ENCODE measurements around the gene TEX54. TPM values are rescaled to one million over a fixed set of nuclear protein-coding genes. Genes with fewer than 3 reads are reported as not detected.
"Not testable (repeated sequence)": the region's sequence is repeated elsewhere in the genome, so short reads cannot be mapped to it uniquely, and the experiment has no call there.

Gene TEX54
- total RNA-seq, 4 donors from 2014 or later: not detected

DNA sequence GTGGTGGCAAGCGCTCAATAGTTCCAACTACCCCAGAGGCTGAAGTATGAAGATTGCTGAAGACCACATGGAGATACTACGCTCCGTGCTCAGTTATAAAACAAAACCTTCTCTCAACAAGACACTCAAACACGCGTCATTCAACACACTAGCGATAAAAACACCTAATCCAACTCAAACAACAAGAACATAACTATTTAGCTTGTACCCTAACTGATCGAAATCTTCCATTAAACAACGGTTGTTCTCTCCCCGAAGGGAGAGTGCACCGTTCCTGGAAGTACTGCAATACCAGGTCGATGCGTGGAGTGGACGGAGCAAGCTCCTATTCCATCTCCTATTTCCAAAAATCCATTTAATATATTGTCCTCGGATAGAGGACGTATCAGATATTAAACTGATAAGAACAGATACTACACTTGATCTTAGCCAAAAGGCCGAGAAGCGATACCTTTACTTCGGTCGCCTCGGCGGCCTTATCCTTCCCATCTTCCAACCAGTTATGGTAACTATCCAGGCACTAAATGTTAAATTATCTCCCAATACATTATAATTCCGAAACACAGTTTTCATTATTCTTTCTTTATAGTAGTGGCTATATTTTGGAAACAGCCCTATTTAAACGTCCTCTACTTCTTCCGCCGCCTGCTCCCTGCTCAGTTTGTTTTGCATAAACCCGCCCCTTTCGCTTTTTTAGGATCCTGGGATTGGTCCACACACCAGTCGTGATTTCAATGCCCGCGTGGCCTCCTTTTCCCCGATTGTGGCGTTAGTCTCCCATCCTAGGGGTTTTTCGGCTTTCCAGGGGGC lies 8.9 kb upstream of the TEX54 start:
- Histone ChIP-seq H3K27me3 (no peaks in the 10 kb centered on the region), H3K4me1 (peaks cover 0 to 16% (median 6%) of the 10 kb centered on the region in 4 donors), H3K9me3 (no peaks in the 10 kb centered on the region), H3K4me3 (peak overlapping the region; percentile 74 to 94 (median 84)), H3K36me3 (no peaks in the 10 kb centered on the region), H3K27ac (peak overlapping the region; percentile 97 to 99 (median 98))
- TF ChIP-seq CTCF (IDR thresholded peaks at IDR 0.05): no peak
- TF ChIP-seq POLR2A (IDR thresholded peaks at IDR 0.05): peak; percentile 99 to 100
- peak; percentile 79 to 94 (median 82) for DNase-seq

GRCh38 chr11:62840721-62841360 lies 8.2 kb upstream of the TEX54 start:
- not testable (repeated sequence) for H3K36me3 ChIP-seq, H3K9me3 ChIP-seq, H3K27me3 ChIP-seq
- peak; percentile 60 to 82 (median 68) for DNase-seq
- H3K4me3 ChIP-seq: peak overlapping the region; percentile 74 to 94 (median 84)
- H3K27ac ChIP-seq: peak overlapping the region; percentile 97 to 99 (median 98)
- peaks cover 0 to 16% (median 6%) of the 10 kb centered on the region in 4 donors for H3K4me1 ChIP-seq

GRCh38 chr11:62839050-62839945 lies 6.7 kb upstream of the TEX54 start, which contains the start of gene WDR74:
WDR74 (minus strand) TSS chr11:62839590; CDS start chr11:62839570, 20 bp downstream.
- peak within 1 kb of the TSS; percentile 74 to 94 (median 84) for H3K4me3 ChIP-seq
- peak within 1 kb of the TSS; percentile 97 to 99 (median 98) for H3K27ac ChIP-seq
- H3K36me3 ChIP-seq: peaks cover 0 to 18% (median 0%) of the 10 kb centered on the region in 3 donors
- peak; percentile 93 to 97 (median 95) for DNase-seq
- TF ChIP-seq CTCF (IDR thresholded peaks at IDR 0.05) (peak in 1 of 6 experiments; percentile 8), POLR2A (IDR thresholded peaks at IDR 0.05) (peak; percentile 48 to 93)
- H3K4me1 ChIP-seq: peaks cover 0 to 18% (median 6%) of the 10 kb centered on the region in 4 donors
- no peaks in the 10 kb centered on the region for H3K27me3 ChIP-seq
- no peaks in the 10 kb centered on the region for H3K9me3 ChIP-seq

GRCh38 chr11:62835336-62835735 lies 2.7 kb upstream of the TEX54 start:
- no peak overlapping the region for H3K4me3 ChIP-seq
- H3K27ac ChIP-seq: no peak overlapping the region
- peaks cover 0 to 37% (median 15%) of the 10 kb centered on the region in 4 donors for H3K4me1 ChIP-seq
- TF ChIP-seq POLR2A (IDR thresholded peaks at IDR 0.05) (no peak), CTCF (IDR thresholded peaks at IDR 0.05) (no peak)
- H3K9me3 ChIP-seq: no peaks in the 10 kb centered on the region
- no peaks in the 10 kb centered on the region for H3K27me3 ChIP-seq
- no peak for DNase-seq
- H3K36me3 ChIP-seq: peaks cover 0 to 21% (median 0%) of the 10 kb centered on the region in 3 donors

- Histone ChIP-seq H3K9me3 (no peaks in the 10 kb centered on the region), H3K36me3 (peaks cover 0 to 38% (median 0%) of the 10 kb centered on the region in 3 donors), H3K4me3 (peak within 1 kb of the TSS; percentile 65 to 99 (median 86)), H3K4me1 (peaks cover 0 to 46% (median 13%) of the 10 kb centered on the region in 4 donors), H3K27ac (peak within 1 kb of the TSS; percentile 86 to 100 (median 98)), H3K27me3 (no peaks in the 10 kb centered on the region)
- DNase-seq: peak; percentile 100
- TF ChIP-seq CTCF (IDR thresholded peaks at IDR 0.05) (no peak), POLR2A (IDR thresholded peaks at IDR 0.05) (peak; percentile 76 to 94)
Observed at GRCh38 chr11:62831520-62832335, 913 bp downstream of the TEX54 start, which contains the start of gene STX5. STX5 (minus strand) TSS chr11:62832051; CDS start chr11:62831243, 808 bp downstream.

Data from Peyer's patch (tissue), 4 donors.